ENCODE data around the gene IL16. TPM values are rescaled to one million over a fixed set of nuclear protein-coding genes. Genes with fewer than 3 reads are reported as not detected.
A peak's percentile ranks its signal among the peaks of the same experiment; 100 is the strongest.

Gene IL16
- total and polyA plus RNA-seq, 9 of the 15 experiments (the other 6 are each of a cell fraction or from before 2014, with no cell fraction given): 1.4 to 18.8 (median 10.6) TPM

- no peak overlapping the region for H2AFZ ChIP-seq (ENCODE audit: low read depth, low read length)
- CTCF ChIA-PET (ENCODE audit: low intra/inter-chr PET ratio): interaction anchor here (0.7 to 2.6 kb wide), 4 partner anchors 9 to 280 kb away, joined by 3 to 25 read pairs (median 11); no protein-coding TSS in a partner anchor
- H3K36me3 ChIP-seq (ENCODE audit: control insufficient read depth, insufficient read depth, low read length): no peaks in the 10 kb centered on the region
- ATAC-seq (no peak), FAIRE-seq (no peak), DNase-seq (ENCODE audit: extremely low read depth in 1 of 4, low spot score in 3 of 4) (no peak)
- no peaks in the 10 kb centered on the region for H4K20me1 ChIP-seq (replicated peaks; ENCODE audit: control insufficient read depth, insufficient read depth, low read length)
- H3K79me2 ChIP-seq (ENCODE audit: control insufficient read depth, insufficient read depth, low read length): no peaks in the 10 kb centered on the region
- in situ Hi-C loops (cut with MboI) (no loop called here), intact Hi-C loops (cut with micrococcal nuclease) (loop anchor here (1.0 kb wide), 2 partner anchors 102 to 151 kb away; no protein-coding TSS in a partner anchor)
- peak overlapping the region in 1 of 2 experiments; percentile 43; a peak in 1 of 4 replicates for H3K9ac ChIP-seq (ENCODE audit: insufficient read depth in 1 of 2, low read depth in 2 of 2, low read length in 2 of 2)
- no peaks in the 10 kb centered on the region for H3K9me3 ChIP-seq (replicated peaks; ENCODE audit: control insufficient read depth, insufficient read depth, low read depth, low read length)
- H3K4me2 ChIP-seq (ENCODE audit: insufficient read depth, low read length): no peak overlapping the region
- TF ChIP-seq SREBF2 (CRISPR knock-in tag; IDR thresholded peaks at IDR 0.05) (no peak), GABPB1 (CRISPR knock-in tag; IDR thresholded peaks at IDR 0.05) (no peak), ZNF717 (CRISPR knock-in tag; IDR thresholded peaks at IDR 0.05) (no peak), U2AF2 (optimal IDR thresholded peaks at IDR 0.05; ENCODE audit: low read depth, low read length) (no peak), PATZ1 (CRISPR knock-in tag; IDR thresholded peaks at IDR 0.05; ENCODE audit: borderline replicate concordance) (no peak), POLR2AphosphoS5 (IDR thresholded peaks at IDR 0.05; ENCODE audit: control insufficient read depth, insufficient read depth, low read depth, low read length) (no peak), JUN (IDR thresholded peaks at IDR 0.05; ENCODE audit: borderline replicate concordance, low read depth, low read length) (no peak), JUN (CRISPR knock-in tag; IDR thresholded peaks at IDR 0.05; ENCODE audit: borderline replicate concordance) (no peak), HNRNPUL1 (IDR thresholded peaks at IDR 0.05; ENCODE audit: low read length) (no peak), E4F1 (CRISPR knock-in tag; IDR thresholded peaks at IDR 0.05; ENCODE audit: borderline replicate concordance) (no peak)
- no TSS peak for BruUV-seq (replicated peaks)
- no peaks in the 10 kb centered on the region for H3K9me1 ChIP-seq (ENCODE audit: control insufficient read depth, insufficient read depth, low read length)
- 19% methylated on average over 2 of the region's 2 CpGs for WGBS (ENCODE audit: insufficient coverage, low coverage, missing lambda C conversion rate)
- POLR2A ChIA-PET: no interaction called here
- no peak overlapping the region for H3K27ac ChIP-seq (ENCODE audit: extremely low read depth, low read depth, low read length)
- no peaks in the 10 kb centered on the region for H3K27me3 ChIP-seq (ENCODE audit: control insufficient read depth in 2 of 2, insufficient read depth in 2 of 2, low read length in 2 of 2)
- H3K4me1 ChIP-seq (replicated peaks in 1 of 2; ENCODE audit: control insufficient read depth in 2 of 2, insufficient read depth in 2 of 2, low read length in 2 of 2): peaks cover 0 to 3% of the 10 kb centered on the region in 2 experiments; a peak in 2 of 5 replicates
- no peak overlapping the region for H3K4me3 ChIP-seq
Measured at GRCh38 chr15:81257435-81257834, 60.8 kb downstream of the IL16 start.
